ENCODE data around the gene CLEC16A.

Gene CLEC16A

GRCh38 chr16:10989559-10989958 is 45.2 kb downstream of the CLEC16A start:
- DNase-seq (ENCODE audit: low read depth) = no peak

GRCh38 chr16:10990378-10990777 is 46.0 kb downstream of the CLEC16A start:
- no peak for DNase-seq (ENCODE audit: low read depth)

GRCh38 chr16:10992112-10992511 is 47.7 kb downstream of the CLEC16A start:
- DNase-seq (ENCODE audit: low read depth) = no peak

- DNase-seq (ENCODE audit: low read depth) = no peak
Measured at GRCh38 chr16:10992797-10993196, 48.4 kb downstream of the CLEC16A start.

- DNase-seq (ENCODE audit: low read depth) = no peak
Measured at GRCh38 chr16:10993649-10994048, 49.3 kb downstream of the CLEC16A start.

GRCh38 chr16:10994571-10994970 is 50.2 kb downstream of the CLEC16A start:
- DNase-seq (ENCODE audit: low read depth) = no peak

- no peak for DNase-seq (ENCODE audit: low read depth)
Measured at GRCh38 chr16:10995565-10995964, 51.2 kb downstream of the CLEC16A start.

GRCh38 chr16:10997485-10997884 is 53.1 kb downstream of the CLEC16A start:
- DNase-seq (ENCODE audit: low read depth) = no peak

GRCh38 chr16:10999300-10999699 is 54.9 kb downstream of the CLEC16A start:
- no peak for DNase-seq (ENCODE audit: low read depth)

- DNase-seq (ENCODE audit: low read depth) = no peak
Measured at GRCh38 chr16:11001611-11002010, 57.2 kb downstream of the CLEC16A start.

- no peak for DNase-seq (ENCODE audit: low read depth)
Measured at GRCh38 chr16:11003141-11003540, 58.8 kb downstream of the CLEC16A start.

- no peak for DNase-seq (ENCODE audit: low read depth)
Measured at GRCh38 chr16:11004351-11004750, 60.0 kb downstream of the CLEC16A start.

GRCh38 chr16:11004973-11005610 is 60.7 kb downstream of the CLEC16A start:
- DNase-seq (ENCODE audit: low read depth) = no peak

GRCh38 chr16:11005611-11005975 is 61.2 kb downstream of the CLEC16A start:
- DNase-seq (ENCODE audit: low read depth) = no peak

- no peak for DNase-seq (ENCODE audit: low read depth)
Measured at GRCh38 chr16:11006656-11007055, 62.3 kb downstream of the CLEC16A start.

GRCh38 chr16:11007714-11008280 is 63.4 kb downstream of the CLEC16A start:
- DNase-seq (ENCODE audit: low read depth) = no peak

- DNase-seq (ENCODE audit: low read depth) = no peak
Measured at GRCh38 chr16:11009027-11009755, 64.8 kb downstream of the CLEC16A start.

GRCh38 chr16:11010575-11011221 is 66.3 kb downstream of the CLEC16A start:
- no peak for DNase-seq (ENCODE audit: low read depth)

GRCh38 chr16:11011326-11011725 is 67.0 kb downstream of the CLEC16A start:
- DNase-seq (ENCODE audit: low read depth) = no peak

- no peak for DNase-seq (ENCODE audit: low read depth)
Measured at GRCh38 chr16:11012841-11013240, 68.5 kb downstream of the CLEC16A start.

- no peak for DNase-seq (ENCODE audit: low read depth)
Measured at GRCh38 chr16:11014136-11014535, 69.8 kb downstream of the CLEC16A start.

GRCh38 chr16:11015076-11015475 is 70.7 kb downstream of the CLEC16A start:
- no peak for DNase-seq (ENCODE audit: low read depth)

GRCh38 chr16:11015607-11016006 is 71.2 kb downstream of the CLEC16A start:
- no peak for DNase-seq (ENCODE audit: low read depth)
